Activated CD4-positive, alpha-beta T cell treated with anti-CD3 and anti-CD28 coated beads for 1 hour (primary cell): Measurements from ENCODE around the gene DICER1.
"Not testable (repeated sequence)": the region's sequence is repeated elsewhere in the genome, so short reads cannot be mapped to it uniquely, and the experiment has no call there.

ENCODE experiments used
- DNase-seq: peaks from one replicate; pipeline ENCODE4 v3.0.0-alpha.2; 2020

Gene DICER1

DNA sequence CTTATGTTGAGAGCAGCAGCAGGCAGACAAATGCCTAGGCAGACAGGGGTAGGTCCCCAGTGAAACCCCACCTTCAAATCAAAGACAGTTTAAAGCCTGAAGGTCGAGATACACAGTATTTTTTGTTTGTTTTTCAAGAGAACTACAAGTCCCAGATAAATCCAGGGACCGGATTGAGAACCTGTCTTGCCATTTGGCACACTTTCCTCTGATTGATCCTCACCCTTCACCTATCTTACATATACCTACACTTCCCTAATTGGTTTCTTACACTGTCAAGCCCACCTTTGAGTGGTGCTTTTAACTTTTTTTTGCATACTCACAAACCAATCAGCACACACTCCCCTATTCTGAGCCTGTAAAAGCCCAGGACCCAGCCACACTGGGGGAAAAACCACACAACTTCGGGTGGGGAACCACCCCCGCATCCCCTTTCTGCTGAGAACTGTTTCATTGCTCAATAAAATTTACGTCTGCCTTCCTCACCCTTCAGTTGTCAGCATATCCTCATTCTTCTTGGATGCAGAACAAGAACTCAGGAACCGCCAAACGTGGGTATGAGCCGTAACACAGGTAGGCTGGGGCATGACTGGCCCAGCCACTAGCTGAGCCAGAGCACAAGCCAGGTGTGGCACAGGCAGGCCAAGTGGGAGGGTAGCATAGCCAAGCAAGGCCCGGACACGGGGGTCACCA is 11.1 kb downstream of the DICER1 start:
- no peak for DNase-seq

DNA sequence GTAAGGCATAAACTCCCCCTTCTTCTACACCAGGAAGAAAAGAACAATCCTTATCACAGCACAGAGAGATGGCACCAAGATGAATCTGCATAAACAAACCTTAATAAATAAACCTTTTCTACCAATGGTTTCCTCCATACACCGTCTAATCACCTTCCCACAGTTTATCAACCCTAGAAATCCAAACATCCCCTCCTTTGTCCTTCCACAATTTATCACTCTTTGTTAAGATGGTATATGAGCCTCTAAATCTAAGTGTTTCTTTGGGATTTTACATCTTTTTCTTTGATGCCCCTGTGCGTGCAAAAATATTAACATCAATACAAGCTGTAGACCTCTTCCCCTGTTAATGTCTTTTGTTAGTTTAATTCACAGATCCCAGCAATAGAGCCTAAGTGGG is 12.5 kb downstream of the DICER1 start:
- no peak for DNase-seq

DNA sequence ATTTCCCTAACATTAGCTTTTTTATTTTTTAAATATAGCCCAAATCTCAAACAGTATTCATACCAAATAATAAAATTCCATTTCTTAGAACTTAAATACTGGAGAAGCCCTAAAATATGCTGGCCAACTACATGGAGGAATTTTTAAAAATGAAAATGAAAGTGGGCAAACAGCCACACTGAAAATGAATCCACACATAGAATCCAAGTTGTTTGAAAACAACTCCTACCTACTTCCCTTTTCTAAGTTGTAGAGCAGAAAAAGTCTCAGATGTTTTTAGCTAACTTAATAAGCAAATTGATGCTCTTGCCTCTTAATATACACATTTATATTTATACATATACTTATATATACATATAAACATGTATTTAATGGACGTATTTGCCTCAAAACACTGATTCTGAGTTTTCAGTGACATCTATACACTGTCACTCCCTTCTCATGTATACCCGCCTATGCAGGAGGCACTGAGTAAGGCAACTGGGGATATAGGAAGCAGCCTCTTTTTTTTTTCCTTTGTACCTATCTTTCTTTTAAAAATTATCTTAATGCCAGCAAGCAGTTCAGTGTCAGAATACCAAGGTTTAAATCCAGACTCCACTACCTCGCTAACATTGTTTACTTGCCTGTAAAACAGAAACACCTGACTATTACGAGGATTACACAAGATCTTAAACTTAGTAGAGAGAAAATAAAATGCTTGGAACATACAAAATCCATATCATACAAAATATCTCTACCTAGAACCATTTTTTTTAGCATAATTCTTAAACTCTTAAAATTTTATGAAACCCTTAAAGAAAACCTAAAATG is 13.3 kb downstream of the DICER1 start:
- DNase-seq: no peak

DNA sequence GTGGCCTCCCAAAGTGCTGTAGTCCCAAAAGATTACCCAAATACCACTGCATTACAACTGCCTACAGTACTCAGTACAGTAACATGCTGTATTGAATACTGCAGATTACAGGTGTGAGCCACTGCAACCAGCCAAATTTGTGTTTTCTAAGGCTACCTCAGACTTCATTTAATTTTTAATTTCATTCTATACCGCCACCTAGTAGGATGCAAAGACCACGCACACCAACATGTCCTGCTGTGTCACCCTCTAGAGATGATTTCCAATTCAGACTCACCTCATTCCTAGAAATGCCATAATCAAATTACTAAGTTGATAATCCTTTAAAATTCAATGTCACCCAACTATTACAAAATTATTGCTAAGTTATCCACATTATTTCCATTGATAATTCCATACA is 15.1 kb downstream of the DICER1 start:
- no peak for DNase-seq

DNA sequence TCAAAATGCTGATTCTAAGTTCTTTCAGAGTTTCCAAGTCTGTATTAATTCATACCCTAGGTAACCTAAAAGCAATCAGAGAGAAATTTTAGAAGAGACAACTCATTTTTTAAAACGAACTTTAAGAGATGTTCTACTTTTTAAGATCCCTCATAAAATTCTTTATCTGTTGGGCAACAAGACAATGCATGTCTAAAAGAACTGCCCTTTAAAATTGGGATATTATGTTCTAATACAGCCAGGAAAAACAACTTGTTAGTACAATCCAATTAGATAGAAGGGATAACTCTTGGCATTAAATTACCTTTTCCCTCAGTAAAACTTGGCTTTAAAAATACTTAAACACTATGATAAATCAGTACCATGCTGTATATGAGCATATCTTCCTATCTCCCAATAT is 15.6 kb downstream of the DICER1 start:
- no peak for DNase-seq

DNA sequence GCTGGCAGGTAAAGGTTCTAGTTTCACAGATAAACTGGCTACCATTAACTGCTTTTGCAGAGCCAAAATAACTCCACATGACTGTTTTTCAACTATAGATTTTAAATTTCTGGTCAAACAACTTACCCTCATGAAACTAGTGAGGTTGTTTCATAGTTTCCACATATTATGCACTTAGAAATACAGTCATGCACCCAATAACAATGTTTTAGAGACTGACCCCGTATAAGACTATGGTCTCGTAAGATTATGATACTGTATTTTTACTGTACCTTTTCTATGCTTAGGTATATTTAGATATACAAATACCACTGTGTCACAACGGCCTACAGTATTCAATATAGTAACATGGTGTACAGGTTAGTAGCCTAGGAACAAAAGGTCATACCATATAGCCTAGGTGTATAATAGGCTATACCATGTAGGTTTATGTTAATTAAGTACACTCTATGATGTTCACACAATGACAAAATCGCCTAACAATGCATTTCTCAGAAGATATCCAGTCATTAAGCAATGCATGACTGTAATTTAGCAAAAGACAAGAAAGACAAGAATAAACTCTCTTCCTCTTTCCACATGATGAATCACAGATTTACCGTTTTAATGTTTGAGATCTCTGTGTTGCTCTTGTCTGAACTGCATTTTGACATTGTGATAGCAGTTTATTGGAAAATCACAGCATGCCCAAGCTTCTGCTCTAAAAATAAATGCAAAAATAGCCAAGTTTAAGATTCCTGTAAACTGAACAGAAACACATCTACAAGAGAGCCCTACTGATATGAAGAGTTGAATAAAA is 17.1 kb downstream of the DICER1 start:
- DNase-seq: no peak

DNA sequence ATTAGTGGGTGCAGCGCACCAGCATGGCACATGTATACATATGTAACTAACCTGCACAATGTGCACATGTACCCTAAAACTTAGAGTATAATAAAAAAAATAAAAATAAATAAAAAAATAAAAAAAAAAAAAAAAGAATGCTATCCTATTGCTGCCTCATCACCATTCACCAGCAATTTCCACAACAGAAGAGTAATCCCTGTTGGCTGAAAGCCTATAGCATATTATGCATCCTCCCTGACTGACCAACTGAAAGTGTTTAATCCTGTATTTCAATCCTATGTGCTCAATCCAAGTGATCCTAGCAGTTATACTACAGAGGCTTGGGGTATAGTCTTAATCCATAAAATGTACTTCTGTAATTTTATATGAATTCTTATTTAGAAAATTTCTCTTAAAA is 18.5 kb downstream of the DICER1 start:
- no peak for DNase-seq

DNA sequence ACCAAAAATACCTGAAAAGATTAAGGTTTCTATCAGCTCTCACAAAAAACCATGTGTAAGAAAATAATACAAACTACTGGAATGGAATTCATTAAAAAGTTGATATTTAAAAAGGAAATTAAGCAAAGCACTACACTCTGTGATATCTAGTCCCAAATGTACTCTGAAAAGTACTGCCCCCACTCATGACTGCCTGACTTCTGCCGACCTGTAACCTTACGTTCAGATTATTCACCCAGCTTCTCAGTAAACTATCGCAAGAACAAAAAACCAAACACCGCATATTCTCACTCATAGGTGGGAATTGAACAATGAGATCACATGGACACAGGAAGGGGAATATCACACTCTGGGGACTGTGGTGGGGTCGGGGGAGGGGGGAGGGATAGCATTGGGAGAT is 18.9 kb downstream of the DICER1 start:
- DNase-seq: not testable (repeated sequence)

DNA sequence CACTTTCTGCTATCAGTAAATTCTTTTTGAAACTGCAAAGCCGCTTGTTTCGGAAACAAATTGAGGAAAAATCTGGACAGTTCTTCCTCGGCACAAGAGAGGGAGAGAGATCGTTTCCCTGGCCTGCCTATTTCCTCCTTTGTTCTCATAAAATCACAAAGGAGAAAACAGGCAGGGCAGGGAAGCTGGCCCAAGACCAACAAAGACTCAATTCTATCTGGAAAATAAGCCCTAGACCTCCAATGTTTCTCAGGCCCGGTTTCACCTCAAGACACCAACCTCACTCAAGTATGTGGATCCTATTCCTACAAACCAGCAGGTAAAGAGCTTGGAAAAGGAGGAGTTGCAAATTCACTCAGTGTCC is 19.5 kb downstream of the DICER1 start:
- DNase-seq: no peak

DNA sequence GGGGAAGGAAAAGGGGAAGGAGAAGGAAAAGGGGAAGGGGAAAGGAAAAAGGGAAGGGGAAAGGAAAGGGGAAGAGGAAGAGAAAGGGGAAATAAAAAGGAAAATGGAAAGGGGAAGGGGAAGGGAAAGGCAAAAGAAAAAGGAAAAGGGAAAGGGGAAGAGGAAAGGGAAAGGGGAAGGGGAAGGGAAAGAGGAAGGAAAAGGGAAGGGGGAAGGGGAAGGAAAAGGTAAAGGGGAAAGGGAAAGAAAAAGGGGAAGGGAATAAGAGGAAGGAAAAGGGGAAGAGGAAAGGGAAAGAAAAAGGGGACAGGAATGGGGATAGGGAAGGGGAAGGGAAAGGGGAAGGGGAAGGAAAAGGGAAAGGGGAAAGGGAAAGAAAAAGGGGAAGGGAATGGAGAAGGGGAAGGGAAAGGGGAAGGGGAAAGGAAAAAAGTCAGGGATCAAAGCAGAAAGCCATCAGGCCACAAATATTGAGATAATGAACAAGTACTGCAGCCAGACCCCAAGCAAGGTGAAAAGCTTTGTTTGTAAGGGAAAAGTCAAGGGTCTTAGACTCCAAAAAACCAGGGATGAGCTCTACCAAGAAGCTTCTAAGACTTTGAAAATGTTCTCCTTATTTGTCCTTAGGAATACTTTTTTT is 20.0 kb downstream of the DICER1 start:
- DNase-seq: no peak

DNA sequence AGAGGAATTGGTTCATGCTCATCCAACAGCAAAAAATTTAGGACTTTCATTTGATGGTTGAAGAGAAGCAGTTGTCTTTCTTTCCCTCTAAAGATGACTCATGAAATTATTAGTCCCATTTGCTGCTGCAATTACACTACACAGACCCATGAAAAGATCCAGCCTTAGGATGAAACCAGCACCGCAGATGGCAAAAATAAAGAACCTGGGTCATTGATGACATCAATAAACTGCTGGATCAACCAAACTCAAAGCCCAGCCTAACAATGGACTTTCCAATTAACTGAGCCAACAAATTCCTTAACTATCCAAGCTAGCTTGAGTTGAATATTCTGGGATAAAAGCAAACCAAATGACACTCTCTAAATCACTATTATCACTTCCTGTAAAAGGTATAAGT is 20.7 kb downstream of the DICER1 start:
- DNase-seq: no peak

DNA sequence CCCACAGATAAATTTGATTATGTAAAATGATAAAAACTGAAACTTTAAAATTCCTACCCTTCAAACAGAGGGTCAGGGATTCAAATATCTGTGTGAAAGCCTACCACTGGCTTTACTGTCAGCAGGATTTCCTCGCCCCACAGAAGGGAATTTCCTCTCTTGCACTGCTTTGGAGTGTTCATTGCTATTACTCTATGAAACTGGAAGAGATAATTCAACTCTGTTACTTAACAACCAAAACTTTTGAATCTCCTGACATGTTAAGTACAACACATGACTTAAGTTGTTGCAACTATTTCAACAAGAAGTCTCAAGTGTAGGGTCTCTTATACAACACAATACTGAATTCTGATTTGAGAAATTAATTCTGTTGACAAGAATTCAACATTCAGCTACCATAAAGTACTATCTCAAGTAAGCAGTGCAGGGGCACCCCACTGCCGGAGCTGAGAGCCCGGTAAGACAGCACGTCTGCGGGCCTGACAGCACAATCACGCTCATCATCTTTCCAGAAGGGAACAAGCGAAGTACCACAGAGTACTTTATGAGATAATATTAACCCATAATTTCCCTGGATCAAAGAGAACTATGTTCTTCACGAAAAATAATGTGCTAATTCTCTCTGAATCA is 22.9 kb downstream of the DICER1 start:
- DNase-seq: no peak

DNA sequence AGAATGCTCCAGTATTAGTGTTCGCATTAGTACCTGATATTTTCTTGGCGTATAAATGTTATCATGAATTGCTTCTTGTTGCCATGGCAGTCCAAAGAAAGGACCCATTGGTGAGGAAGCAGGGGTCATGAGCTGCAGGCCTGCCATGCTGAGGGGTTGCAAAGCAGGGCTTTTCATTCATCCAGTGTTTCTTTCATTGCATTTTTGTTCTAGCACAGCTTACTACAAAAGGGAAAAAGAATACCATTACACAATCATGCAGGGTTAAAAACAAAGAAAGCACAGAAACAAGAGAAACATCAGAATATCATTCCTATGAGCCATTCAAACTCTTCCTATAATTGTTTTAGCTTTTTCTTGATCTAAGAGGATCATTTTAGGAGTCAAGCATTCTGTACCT is 24.0 kb downstream of the DICER1 start:
- no peak for DNase-seq

DNA sequence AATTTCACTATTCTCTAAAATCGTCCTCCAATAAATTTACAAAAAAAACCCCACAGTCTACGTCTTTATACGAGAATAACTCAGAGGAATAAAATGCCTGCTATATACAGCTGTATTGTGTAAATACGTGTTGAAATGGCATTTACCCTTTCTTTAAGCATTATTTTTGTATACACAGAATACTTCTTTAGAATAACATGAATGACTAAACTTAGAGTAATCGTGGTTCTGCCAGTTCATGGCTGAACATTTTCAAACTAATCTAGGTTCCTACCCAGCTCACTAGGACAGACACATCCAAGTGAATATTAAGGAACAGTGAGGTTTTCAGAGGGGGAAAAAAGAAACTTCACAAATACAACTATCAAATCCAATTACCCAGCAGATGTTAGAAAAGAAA is 24.6 kb downstream of the DICER1 start:
- DNase-seq: no peak

DNA sequence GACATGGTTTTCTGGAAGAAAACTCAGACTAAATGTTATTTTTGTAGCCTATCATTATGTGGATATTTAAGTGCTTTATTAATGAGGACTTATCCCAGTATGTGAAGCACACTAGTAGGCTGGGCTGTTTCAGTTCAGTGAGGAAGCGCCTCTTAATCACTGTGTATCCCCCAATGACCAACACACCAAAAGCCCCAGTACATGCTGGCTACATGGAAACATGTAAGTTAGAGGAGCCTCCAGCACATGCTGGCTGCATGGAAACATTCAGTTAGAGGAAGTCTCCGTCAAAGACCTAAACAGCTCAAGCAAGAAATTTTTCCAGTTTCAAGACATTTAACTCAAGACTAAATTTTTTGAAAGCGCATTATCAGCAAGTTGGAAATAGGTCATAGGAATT is 26.8 kb downstream of the DICER1 start:
- DNase-seq: no peak

DNA sequence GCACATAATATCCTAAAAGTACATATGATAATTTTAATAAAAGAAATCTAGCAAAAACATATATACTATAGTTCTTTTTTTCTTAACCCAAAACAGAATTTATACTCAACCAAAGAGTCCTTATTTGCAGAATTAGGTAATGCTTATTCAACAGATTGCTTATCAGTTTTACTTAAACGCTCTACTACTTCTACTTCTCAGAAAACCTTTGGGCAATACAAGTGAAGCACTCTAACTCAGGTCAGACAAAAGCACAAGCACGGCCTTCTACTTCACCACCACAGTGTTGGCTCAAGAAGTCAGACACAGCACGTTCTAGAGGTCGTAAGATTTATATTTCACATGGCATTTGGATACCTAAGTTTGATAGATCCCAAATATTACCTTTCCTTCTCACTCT is 29.2 kb downstream of the DICER1 start:
- no peak for DNase-seq

DNA sequence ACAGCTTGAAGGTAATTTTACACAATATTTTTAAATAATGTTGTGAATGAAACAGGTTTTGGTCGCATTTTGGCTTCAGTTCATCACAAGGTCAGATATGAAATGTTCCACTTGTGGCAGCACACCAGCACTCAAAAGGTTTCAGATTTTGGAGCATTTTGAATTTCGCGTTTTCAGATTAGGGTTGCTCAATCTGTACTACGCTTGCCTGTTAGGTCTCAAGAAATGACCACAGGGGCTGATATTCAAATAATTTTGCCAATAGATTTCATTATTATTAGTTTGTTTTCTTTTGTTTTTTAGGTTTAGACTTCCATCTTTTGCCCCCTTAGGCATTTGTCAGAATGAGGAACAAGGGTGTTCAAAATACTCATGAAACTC is 29.8 kb downstream of the DICER1 start:
- DNase-seq: no peak

DNA sequence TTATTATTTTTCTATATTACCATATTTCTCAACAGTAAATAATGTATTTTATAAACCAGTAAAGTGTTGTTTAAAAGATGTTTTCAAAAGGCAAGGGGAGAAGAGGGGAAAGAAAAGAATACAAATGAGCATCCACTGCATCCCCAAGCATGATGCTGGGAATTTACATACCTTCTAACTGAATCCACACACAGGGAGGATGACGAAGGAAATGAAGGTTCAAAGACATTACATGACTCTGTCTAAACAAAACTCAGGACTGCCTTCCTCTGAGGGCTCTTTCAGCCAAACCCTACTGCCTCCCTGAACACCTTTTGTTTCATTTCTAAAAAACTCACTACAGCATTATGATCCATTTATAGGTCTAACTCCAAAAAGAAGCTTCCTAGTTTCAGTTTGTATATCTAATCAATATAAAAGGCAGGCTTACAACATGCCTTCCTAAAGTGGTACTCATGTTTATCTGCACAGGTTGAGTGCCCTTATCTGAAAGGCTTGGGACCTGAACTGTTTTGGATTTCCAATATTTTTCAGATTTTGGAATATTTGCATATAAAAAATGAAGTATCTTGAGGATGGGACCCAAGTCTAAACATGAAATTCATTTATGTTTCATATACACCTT is 30.3 kb downstream of the DICER1 start:
- no peak for DNase-seq

DNA sequence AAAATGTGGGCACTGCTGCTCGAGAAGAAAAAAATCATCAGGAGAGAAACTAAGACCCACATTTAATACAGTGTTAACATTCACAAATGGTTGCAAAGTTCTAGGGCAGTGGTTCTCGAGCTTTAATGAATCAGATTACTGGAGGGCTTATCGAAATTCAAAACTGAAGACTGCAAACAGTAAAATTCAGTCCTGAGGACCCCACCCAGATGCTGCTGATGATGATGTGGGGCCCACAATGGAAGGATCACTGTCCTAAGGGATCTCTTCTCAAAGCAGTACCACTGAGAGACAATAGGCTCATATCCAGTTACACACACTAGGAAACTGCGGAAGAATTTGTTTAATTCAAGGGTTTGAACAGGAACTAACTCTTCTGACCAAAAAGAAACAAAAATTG is 31.4 kb downstream of the DICER1 start:
- no peak for DNase-seq

DNA sequence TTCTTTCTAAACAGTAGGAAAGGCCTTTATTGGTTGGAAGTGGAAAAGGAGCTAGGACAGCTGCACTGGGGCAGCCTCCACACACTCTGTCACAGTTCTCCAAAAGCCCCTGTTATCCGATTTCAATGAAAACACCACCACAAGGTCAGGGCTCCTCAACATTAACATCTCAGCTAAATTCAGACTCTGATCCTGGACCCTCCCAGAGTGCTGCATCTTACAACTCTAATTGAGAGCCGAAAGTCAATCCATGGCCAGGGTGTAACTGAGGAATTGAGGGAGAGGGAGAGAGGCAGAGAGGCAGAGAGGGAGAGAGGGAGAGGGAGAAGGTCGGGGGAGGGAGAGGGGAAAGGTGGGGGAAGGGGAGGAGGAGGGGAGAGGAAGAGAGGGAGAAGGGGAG is 32.1 kb downstream of the DICER1 start:
- DNase-seq: no peak

DNA sequence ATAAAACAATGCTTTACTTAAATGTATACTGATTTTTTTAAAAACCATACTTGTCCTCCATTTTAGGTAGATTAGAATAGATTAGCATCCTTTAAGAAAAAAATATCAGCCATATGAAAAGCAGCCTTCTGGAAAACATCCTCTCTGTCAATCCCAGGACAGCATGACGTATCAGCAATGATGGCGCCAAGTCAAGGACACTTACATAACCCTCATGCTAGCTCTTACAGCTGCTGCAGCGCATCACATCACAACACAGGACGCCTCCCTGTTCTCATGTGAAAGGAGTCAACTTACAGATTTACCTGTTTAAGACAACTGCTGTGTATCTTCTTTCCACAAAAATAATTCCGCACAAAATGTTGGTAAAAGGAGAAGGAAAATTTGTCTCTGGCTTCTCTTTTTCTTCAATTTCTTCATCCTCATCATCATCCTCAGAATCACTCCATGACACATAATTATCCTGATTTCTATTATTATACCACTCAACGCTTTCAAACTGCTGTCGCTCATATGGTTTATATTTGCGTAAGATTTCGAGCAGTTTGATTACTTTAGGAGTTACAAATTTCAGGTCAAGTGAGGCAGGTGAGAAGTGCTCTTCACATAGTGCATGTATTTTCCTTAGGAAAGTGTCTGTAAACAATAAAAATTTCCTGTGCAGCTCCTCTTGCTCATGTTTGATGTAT is 33.3 kb downstream of the DICER1 start:
- no peak for DNase-seq

DNA sequence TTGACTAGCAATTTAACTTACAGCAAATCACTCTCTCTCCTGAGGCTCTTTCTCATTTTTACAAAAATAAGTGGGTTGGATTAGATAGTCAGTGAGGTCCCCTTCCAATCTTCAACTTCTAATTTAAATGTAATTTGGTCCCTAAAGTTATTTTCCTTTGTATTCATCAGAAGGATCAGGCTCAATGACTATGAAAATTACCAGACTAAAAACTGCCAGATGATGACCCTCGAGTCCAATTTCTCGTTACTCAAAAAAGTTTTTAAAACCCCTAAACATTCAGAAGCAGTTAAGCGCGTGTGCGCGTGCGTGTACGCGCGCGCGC is 34.7 kb downstream of the DICER1 start:
- no peak for DNase-seq
